HFFc6 (cell line): ENCODE results near the gene MLLT3. TPM values are rescaled to one million over a fixed set of nuclear protein-coding genes. Genes with fewer than 3 reads are reported as not detected.

Experiments used
- DNase-seq: peaks from one replicate; pipeline ENCODE4 v3.0.0-alpha.2; 2018
- H3K27ac Mint-ChIP-seq: 2 replicates; pipeline ENCODE4 v1.8.0; 2020; ENCODE audit warnings: mild to moderate bottlenecking, mixed read lengths
- H3K27me3 Mint-ChIP-seq: 2 replicates; pipeline ENCODE4 v1.8.0; 2021; ENCODE audit warnings: mild to moderate bottlenecking, moderate library complexity, mixed read lengths; ENCODE audit not compliant: insufficient read depth
- H3K36me3 Mint-ChIP-seq: 2 replicates; pipeline ENCODE4 v1.8.0; 2021; ENCODE audit warnings: low read depth, mixed read lengths
- H3K4me1 Mint-ChIP-seq: 2 replicates; pipeline ENCODE4 v1.8.0; 2020; ENCODE audit warnings: low read depth, mixed read lengths
- H3K4me3 Mint-ChIP-seq: 2 replicates; pipeline ENCODE4 v1.8.0; 2020; ENCODE audit warnings: mild to moderate bottlenecking, moderate library complexity, mixed read lengths
- H3K9me3 Mint-ChIP-seq: 2 replicates; pipeline ENCODE4 v1.8.0; 2020; ENCODE audit warnings: mild to moderate bottlenecking, mixed read lengths
- CTCF ChIP-seq: fragments of 200-600 bp; sonication (generic); IDR thresholded peaks from 2 replicates; pipeline ENCODE4 v1.5.0; 2021; ENCODE audit warnings: antibody characterized with exemption, mild to moderate bottlenecking
- total RNA-seq, 6 experiments: library from RNA; stranded (reverse); fragmentation: NEBNext Ultra II Directional; extraction: Animal tissue kit (Norgen Biotek cat#: 25700); gene quantifications; 2 replicates in 1 of 6; 3 replicates in 5 of 6; pipeline ENCODE4 v1.2.3, GENCODE V29; 2021

MLLT3 gene
- total RNA-seq, 6 experiments from 2014 or later: 23.1 to 27.5 (median 24.7) TPM

- TF ChIP-seq CTCF: no peak
- Mint-ChIP-seq H3K27me3 (no peaks in the 10 kb centered on the region), H3K36me3 (peaks cover 15% of the 10 kb centered on the region), H3K27ac (no peak overlapping the region), H3K4me1 (peaks cover 35% of the 10 kb centered on the region), H3K4me3 (no peak overlapping the region), H3K9me3 (no peaks in the 10 kb centered on the region)
- no peak for DNase-seq
Measured at GRCh38 chr9:20349568-20349967, 272.7 kb downstream of the MLLT3 start.

- Mint-ChIP-seq H3K27ac (no peak overlapping the region), H3K36me3 (no peaks in the 10 kb centered on the region; the same call in 1 of the 2 replicates), H3K4me3 (no peak overlapping the region), H3K27me3 (peaks cover 9% of the 10 kb centered on the region; the same call in 1 of the 2 replicates), H3K4me1 (no peaks in the 10 kb centered on the region; the same call in 1 of the 2 replicates), H3K9me3 (no peaks in the 10 kb centered on the region)
- no peak for DNase-seq
- no peak for TF ChIP-seq CTCF
Measured at GRCh38 chr9:20343325-20343724, 279.0 kb downstream of the MLLT3 start.

GRCh38 chr9:20340511-20340861 lies 281.8 kb downstream of the MLLT3 start:
- no peak for DNase-seq
- peaks cover 16% of the 10 kb centered on the region; the same call in 1 of the 2 replicates for H3K27me3 Mint-ChIP-seq
- H3K36me3 Mint-ChIP-seq: no peaks in the 10 kb centered on the region
- H3K27ac Mint-ChIP-seq: no peak overlapping the region
- no peaks in the 10 kb centered on the region for H3K9me3 Mint-ChIP-seq
- TF ChIP-seq CTCF: no peak
- no peaks in the 10 kb centered on the region; the same call in 1 of the 2 replicates for H3K4me1 Mint-ChIP-seq
- no peak overlapping the region; the same call in 1 of the 2 replicates for H3K4me3 Mint-ChIP-seq

GRCh38 chr9:20335668-20336332 lies 286.5 kb downstream of the MLLT3 start:
- no peak for TF ChIP-seq CTCF
- Mint-ChIP-seq H3K27ac (no peak overlapping the region), H3K27me3 (peaks cover 25% of the 10 kb centered on the region), H3K9me3 (no peaks in the 10 kb centered on the region), H3K36me3 (no peaks in the 10 kb centered on the region), H3K4me3 (no peak overlapping the region), H3K4me1 (no peaks in the 10 kb centered on the region; the same call in 1 of the 2 replicates)
- DNase-seq: no peak

DNA sequence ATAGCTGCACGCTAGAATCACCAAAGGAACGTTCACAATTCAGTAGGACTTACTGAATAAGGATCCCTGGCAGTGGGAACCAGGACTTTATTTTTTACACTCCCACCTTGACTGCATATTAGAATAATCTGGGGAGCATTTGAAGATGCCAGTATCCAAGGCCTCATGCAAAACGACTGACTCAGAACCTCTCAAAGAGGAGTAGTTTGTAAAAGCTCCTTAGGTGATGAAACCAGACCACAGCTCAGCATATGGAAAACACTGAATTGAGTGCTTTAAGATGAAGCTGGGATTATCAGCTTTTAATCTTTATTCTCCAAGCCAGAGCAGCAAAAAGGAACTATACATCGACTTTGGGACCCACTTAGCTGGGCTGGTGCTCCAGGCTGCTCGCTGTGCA lies 288.3 kb downstream of the MLLT3 start:
- Mint-ChIP-seq H3K4me1 (no peaks in the 10 kb centered on the region), H3K9me3 (no peaks in the 10 kb centered on the region), H3K36me3 (no peaks in the 10 kb centered on the region), H3K27ac (no peak overlapping the region), H3K4me3 (no peak overlapping the region), H3K27me3 (peaks cover 21% of the 10 kb centered on the region)
- no peak for DNase-seq
- TF ChIP-seq CTCF: no peak
